HepG2 (cell line): ENCODE results near the gene GRM2. TPM values are rescaled to one million over a fixed set of nuclear protein-coding genes. Genes with fewer than 3 reads are reported as not detected.

ENCODE experiments used
- ATAC-seq: fragments of 200-7000 bp; cut with Tn5 transposase; 3 replicates; pipeline ENCODE4 v1.9.1; 2020; ENCODE audit warnings: mild to moderate bottlenecking, moderate library complexity
- BruUV-seq: library from RNA; stranded (reverse); fragments of 400-500 nt; replicated peaks from 2 replicates; lab custom pipeline; 2021; lab: Mats Ljungman, UMichigan
- CTCF ChIA-PET: fragments of 300-600 bp; formaldehyde crosslinking; extraction: SDS; loops from one replicate; lab custom pipeline; 2021; ENCODE audit warnings: low total read pairs, inconsistent platforms, low intra/inter-chr PET ratio; lab: Yijun Ruan, JAX
- POLR2A ChIA-PET: fragments of 350-600 bp; sonication (Branson Sonifier 250); formaldehyde crosslinking; loops from one replicate; lab custom pipeline; 2020; ENCODE audit warnings: antibody characterized with exemption, inconsistent platforms; lab: Yijun Ruan, JAX
- DNase-seq: peaks from one replicate; pipeline ENCODE4 v3.0.0-alpha.2; 2015; ENCODE audit warnings: low spot score
- FAIRE-seq: peaks from 3 replicates; lab custom pipeline; 2011; peaks lifted over from hg19 to GRCh38; lab: Jason Lieb, UNC
- H2AFZ ChIP-seq: one replicate; pipeline ENCODE4 v1.6.1; 2011; ENCODE audit warnings: low read length, inconsistent platforms
- H3K27ac ChIP-seq: fragments of 300-600 bp; 3 replicates; pipeline ENCODE4 v1.8.0; 2011; ENCODE audit warnings: mixed run types, mild to moderate bottlenecking, mixed read lengths, low read length, inconsistent platforms; ENCODE audit not compliant: insufficient read depth; ENCODE audit errors: extremely low read length
- H3K27me3 ChIP-seq, 2 experiments: fragments of 200-600 bp in 1 of 2; 2 replicates in 1 of 2; 3 replicates in 1 of 2; pipeline versions ENCODE4 v1.6.0 to v1.8.0; 2011; ENCODE audit warnings: low read length in 2 of 2, mild to moderate bottlenecking in 2 of 2, moderate library complexity in 2 of 2, inconsistent platforms in 1 of 2; ENCODE audit not compliant: insufficient read depth in 2 of 2, control insufficient read depth in 1 of 2
- H3K36me3 ChIP-seq, 2 experiments: fragments of 200-600 bp in 1 of 2; replicated peaks in 1 of 2; 2 replicates in 1 of 2; 3 replicates in 1 of 2; pipeline versions ENCODE4 v1.5.1 to v1.8.0; 2011; ENCODE audit warnings: low read length in 2 of 2, inconsistent platforms in 1 of 2; ENCODE audit not compliant: insufficient read depth in 2 of 2, control insufficient read depth in 1 of 2
- H3K4me1 ChIP-seq: 2 replicates; pipeline ENCODE4 v1.5.1; 2012; ENCODE audit warnings: low read length, inconsistent platforms; ENCODE audit not compliant: insufficient read depth
- H3K4me2 ChIP-seq: 2 replicates; pipeline ENCODE4 v1.6.0; 2011; ENCODE audit warnings: low read depth, low read length, inconsistent platforms
- H3K4me3 ChIP-seq, 3 experiments: fragments of 200-600 bp in 1 of 3; sonication (generic), shearing (Covaris generic) in 1 of 3; replicated peaks in 1 of 3; 2 replicates each; pipeline ENCODE4 v1.5.1; 2011 to 2016; ENCODE audit warnings: low read length in 3 of 3, inconsistent platforms in 2 of 3, low read depth in 2 of 3, mild to moderate bottlenecking in 2 of 3, control low read depth in 1 of 3, mixed read lengths in 1 of 3; ENCODE audit not compliant: insufficient read depth in 1 of 3
- H3K79me2 ChIP-seq: one replicate; pipeline ENCODE4 v1.6.1; 2011; ENCODE audit warnings: low read length, inconsistent platforms; ENCODE audit not compliant: insufficient read depth
- H3K9ac ChIP-seq: 2 replicates; pipeline ENCODE4 v1.6.0; 2011; ENCODE audit warnings: mild to moderate bottlenecking, low read depth, low read length, inconsistent platforms; ENCODE audit not compliant: insufficient read depth
- H3K9me3 ChIP-seq: 2 replicates; pipeline ENCODE4 v1.5.1; 2012; ENCODE audit warnings: mild to moderate bottlenecking, low read length
- H4K20me1 ChIP-seq: 2 replicates; pipeline ENCODE4 v1.6.0; 2011; ENCODE audit warnings: inconsistent platforms, mild to moderate bottlenecking, low read length, moderate library complexity; ENCODE audit not compliant: insufficient read depth
- CCDC6 ChIP-seq: sonication (generic); formaldehyde crosslinking; IDR thresholded peaks from 2 replicates; pipeline ENCODE4 v1.8.1; 2022; ENCODE audit warnings: mild to moderate bottlenecking, missing genetic modification reagents, moderate library complexity
- FOXA3 ChIP-seq: IDR thresholded peaks from 2 replicates; pipeline ENCODE4 v1.6.1; 2016; ENCODE audit warnings: missing genetic modification reagents, missing compliant biosample characterization
- FOXK1 ChIP-seq: sonication (generic); formaldehyde crosslinking; IDR thresholded peaks from 2 replicates; pipeline ENCODE4 v1.4.0; 2020; ENCODE audit warnings: low read depth, missing genetic modification reagents, borderline replicate concordance
- FOXM1 ChIP-seq: sonication (generic); formaldehyde crosslinking; IDR thresholded peaks from 2 replicates; pipeline ENCODE4 v1.5.0; 2020; ENCODE audit warnings: missing genetic modification reagents
- HBP1 ChIP-seq: IDR thresholded peaks from 2 replicates; pipeline ENCODE4 v1.6.1; 2016; ENCODE audit warnings: low read depth, control low read depth
- ISL2 ChIP-seq: sonication (generic); formaldehyde crosslinking; IDR thresholded peaks from 2 replicates; pipeline ENCODE4 v1.5.0; 2020; ENCODE audit warnings: missing genetic modification reagents
- MED1 ChIP-seq: sonication (generic); formaldehyde crosslinking; IDR thresholded peaks from 2 replicates; pipeline ENCODE4 v1.4.0; 2020; ENCODE audit warnings: missing genetic modification reagents
- MIXL1 ChIP-seq: IDR thresholded peaks from 2 replicates; pipeline ENCODE4 v1.6.1; 2016
- NR0B2 ChIP-seq: sonication (generic); formaldehyde crosslinking; IDR thresholded peaks from 2 replicates; pipeline ENCODE4 v1.4.0; 2020; ENCODE audit warnings: mild to moderate bottlenecking, missing genetic modification reagents
- POLR2AphosphoS2 ChIP-seq: IDR thresholded peaks from 2 replicates; pipeline ENCODE4 v1.6.1; 2011; ENCODE audit warnings: low read depth, low read length, improper control_type of control experiment
- REPIN1 ChIP-seq: sonication (generic); formaldehyde crosslinking; IDR thresholded peaks from 2 replicates; pipeline ENCODE4 v1.8.0; 2022; ENCODE audit warnings: missing genetic modification reagents, low read depth, mild to moderate bottlenecking, borderline replicate concordance
- RORA ChIP-seq: sonication (generic); formaldehyde crosslinking; IDR thresholded peaks from 2 replicates; pipeline ENCODE4 v1.5.0; 2020; ENCODE audit warnings: mild to moderate bottlenecking, missing genetic modification reagents, moderate library complexity
- TBL1XR1 ChIP-seq: fragments of 150-350 bp; IDR thresholded peaks from 2 replicates; pipeline ENCODE4 v1.6.1; 2014; ENCODE audit warnings: borderline replicate concordance, low read length; ENCODE audit not compliant: partially characterized antibody
- TEAD2 ChIP-seq: sonication (generic); formaldehyde crosslinking; IDR thresholded peaks from 2 replicates; pipeline ENCODE4 v1.9.0; 2021; ENCODE audit warnings: missing genetic modification reagents
- TMF1 ChIP-seq: sonication (generic); formaldehyde crosslinking; IDR thresholded peaks from 2 replicates; pipeline ENCODE4 v1.8.1; 2022; ENCODE audit warnings: low read depth, missing genetic modification reagents
- ZFAT ChIP-seq: sonication (generic); formaldehyde crosslinking; conservative IDR thresholded peaks from 2 replicates; pipeline ENCODE4 v1.8.1; 2023; ENCODE audit warnings: missing genetic modification reagents, inconsistent platforms
- ZFX ChIP-seq: sonication (generic); formaldehyde crosslinking; IDR thresholded peaks from 2 replicates; pipeline ENCODE4 v1.4.0; 2020; ENCODE audit warnings: mild to moderate bottlenecking, low read depth, missing genetic modification reagents, moderate library complexity
- ZNF468 ChIP-seq: sonication (generic); formaldehyde crosslinking; IDR thresholded peaks from 2 replicates; pipeline ENCODE4 v1.8.0; 2022; ENCODE audit warnings: mild to moderate bottlenecking, moderate library complexity, missing genetic modification reagents
- WGBS: methylation state at CpG from one replicate; pipeline ENCODE4 v1.1.6; 2017; ENCODE audit warnings: low lambda C conversion rate; 5-methylcytosine and 5-hydroxymethylcytosine counted together
- in situ Hi-C: cut with HindIII; loops from 2 replicates; pipeline ENCODE4 v1.10.0; 2017; ENCODE audit warnings: low pct_unique_long_range_greater_than_20kb; ENCODE audit not compliant: extremely low pct_ligation_motif_present
- intact Hi-C: fragments of 100-400 bp; cut with micrococcal nuclease; formaldehyde crosslinking; loops from one replicate; pipeline ENCODE4 v1.10.0; 2022; ENCODE audit not compliant: unreplicated experiment
- polyA plus RNA-seq, 8 experiments: library from polyadenylated mRNA; depleted of rRNA in 3 of 8; stranded (reverse) in 7 of 8; unstranded in 1 of 8; fragments of >200 nt; fragmentation: Illumina TruSeq in 4 of 8; extraction: Trizol in 4 of 8; gene quantifications; 2 replicates each; pipeline versions ENCODE4 v1.2.1 to v1.2.3, GENCODE V29; 2011 to 2016; ENCODE audit warnings: low read depth in 4 of 8, missing spikeins in 1 of 8, mixed read lengths in 1 of 8; ENCODE audit not compliant: insufficient read depth in 1 of 8
- total RNA-seq, 5 experiments: library from RNA; depleted of rRNA; stranded (reverse); fragments of >200 nt; fragmentation: Illumina TruSeq; extraction: Trizol; gene quantifications; 2 replicates each; pipeline ENCODE4 v1.2.3, GENCODE V29; 2016; ENCODE audit warnings: low read depth in 1 of 5

GRM2 gene
- total and polyA plus RNA-seq, 2 of the 13 experiments (the other 11 are each of a cell fraction or from before 2014, with no cell fraction given) = 0.04 to 0.07 TPM

- no peak for TF ChIP-seq ISL2
- TF ChIP-seq ZFAT (CRISPR knock-in tag) = no peak
- TF ChIP-seq TEAD2 = no peak
- no peak for TF ChIP-seq TMF1
- TF ChIP-seq NR0B2 (CRISPR knock-in tag) = no peak
- TF ChIP-seq MED1 (CRISPR knock-in tag) = no peak
Observed at GRCh38 chr3:51748327-51748726, 41.5 kb downstream of the GRM2 start (continued).

- intact Hi-C loops = no loop called here
- Histone ChIP-seq H4K20me1 (no peaks in the 10 kb centered on the region), H3K9me3 (no peaks in the 10 kb centered on the region), H3K4me3 (no peak overlapping the region), H3K79me2 (no peaks in the 10 kb centered on the region), H3K36me3 (no peaks in the 10 kb centered on the region), H3K4me2 (no peak overlapping the region), H3K4me1 (no peaks in the 10 kb centered on the region), H3K9ac (no peak overlapping the region), H2AFZ (no peak overlapping the region), H3K27me3 (no peaks in the 10 kb centered on the region; a peak in 2 of 5 replicates), H3K27ac (no peak overlapping the region)
- WGBS = 79% methylated on average over 1 of the region's 1 CpG
- DNase-seq = no peak
- POLR2A ChIA-PET = no interaction called here
- BruUV-seq = no TSS peak
- no peak for TF ChIP-seq TBL1XR1
- in situ Hi-C loops = no loop called here
- CTCF ChIA-PET = no interaction called here
- FAIRE-seq = no peak
- no peak for ATAC-seq
Observed at GRCh38 chr3:51750878-51751277, 44.0 kb downstream of the GRM2 start.

- intact Hi-C loops (no loop called here), in situ Hi-C loops (no loop called here)
- Histone ChIP-seq H3K9me3 (no peaks in the 10 kb centered on the region), H3K27me3 (no peaks in the 10 kb centered on the region; a peak in 2 of 5 replicates), H3K79me2 (no peaks in the 10 kb centered on the region), H3K4me1 (no peaks in the 10 kb centered on the region), H4K20me1 (no peaks in the 10 kb centered on the region), H3K9ac (no peak overlapping the region), H3K36me3 (no peaks in the 10 kb centered on the region), H3K4me2 (no peak overlapping the region), H3K4me3 (no peak overlapping the region), H3K27ac (no peak overlapping the region), H2AFZ (no peak overlapping the region)
- ATAC-seq (no peak), FAIRE-seq (no peak), DNase-seq (no peak)
- 30% methylated on average over 2 of the region's 2 CpGs for WGBS
- no TSS peak for BruUV-seq
- POLR2A ChIA-PET = no interaction called here
- CTCF ChIA-PET = no interaction called here
- no peak for TF ChIP-seq ZFX (CRISPR knock-in tag)
- TF ChIP-seq FOXA3 (CRISPR knock-in tag) = no peak
- no peak for TF ChIP-seq RORA
- no peak for TF ChIP-seq POLR2AphosphoS2
- TF ChIP-seq MIXL1 = no peak
- TF ChIP-seq FOXK1 (CRISPR knock-in tag) = no peak
- TF ChIP-seq ZNF468 (CRISPR knock-in tag) = no peak
- TF ChIP-seq HBP1 (CRISPR knock-in tag) = no peak
- TF ChIP-seq REPIN1 (CRISPR knock-in tag) = no peak
- no peak for TF ChIP-seq FOXM1 (CRISPR knock-in tag)
- TF ChIP-seq CCDC6 (CRISPR knock-in tag) = no peak
Observed at GRCh38 chr3:51751287-51751686, 44.4 kb downstream of the GRM2 start.
